Duodenal mucosa (tissue), 2 donors: ENCODE data around the gene SCARF2.
"Not testable (repeated sequence)": the region's sequence is repeated elsewhere in the genome, so short reads cannot be mapped to it uniquely, and the experiment has no call there.

Source experiments
- H3K27ac ChIP-seq: one replicate; pipeline ENCODE4 v1.7.0; 2013; ENCODE audit warnings: low read depth, low read length
- H3K27me3 ChIP-seq, 2 donors: one replicate each; pipeline ENCODE4 v1.7.0; 2013; ENCODE audit warnings: low read length in 2 of 2, control low read depth in 1 of 2; ENCODE audit not compliant: insufficient read depth in 2 of 2, control insufficient read depth in 1 of 2
- H3K36me3 ChIP-seq, 2 donors: one replicate each; pipeline ENCODE4 v1.7.0; 2013; ENCODE audit warnings: low read length in 2 of 2, control low read depth in 1 of 2; ENCODE audit not compliant: insufficient read depth in 2 of 2, control insufficient read depth in 1 of 2
- H3K4me1 ChIP-seq, 2 donors: one replicate each; pipeline ENCODE4 v1.7.0; 2013; ENCODE audit warnings: low read length in 2 of 2, control low read depth in 1 of 2; ENCODE audit not compliant: insufficient read depth in 2 of 2, control insufficient read depth in 1 of 2
- H3K4me3 ChIP-seq, 2 donors: one replicate each; pipeline ENCODE4 v1.7.0; 2013; ENCODE audit warnings: low read length in 2 of 2, low read depth in 1 of 2
- H3K9ac ChIP-seq, 2 donors: one replicate each; pipeline ENCODE4 v1.7.0; 2013; ENCODE audit warnings: low read length in 2 of 2, low read depth in 1 of 2
- H3K9me3 ChIP-seq, 2 donors: one replicate each; pipeline ENCODE4 v1.7.0; 2013; ENCODE audit warnings: low read length in 2 of 2, control low read depth in 1 of 2; ENCODE audit not compliant: control insufficient read depth in 1 of 2

Gene SCARF2

GRCh38 chr22:20414059-20414440, 23.6 kb downstream of the SCARF2 start:
- Histone ChIP-seq H3K9me3 (no peaks in the 10 kb centered on the region), H3K4me1 (peaks cover 0 to 4% of the 10 kb centered on the region in 2 donors), H3K27me3 (no peaks in the 10 kb centered on the region), H3K27ac (no peak overlapping the region), H3K4me3 (no peak overlapping the region), H3K36me3 (no peaks in the 10 kb centered on the region), H3K9ac (no peak overlapping the region)

GRCh38 chr22:20413217-20414058, 24.2 kb downstream of the SCARF2 start:
- H3K9ac ChIP-seq, result no peak overlapping the region
- H3K9me3 ChIP-seq, result no peaks in the 10 kb centered on the region
- no peaks in the 10 kb centered on the region for H3K27me3 ChIP-seq
- no peaks in the 10 kb centered on the region for H3K36me3 ChIP-seq
- peaks cover 0 to 3% of the 10 kb centered on the region in 2 donors for H3K4me1 ChIP-seq
- no peak overlapping the region for H3K4me3 ChIP-seq
- H3K27ac ChIP-seq, result no peak overlapping the region

DNA sequence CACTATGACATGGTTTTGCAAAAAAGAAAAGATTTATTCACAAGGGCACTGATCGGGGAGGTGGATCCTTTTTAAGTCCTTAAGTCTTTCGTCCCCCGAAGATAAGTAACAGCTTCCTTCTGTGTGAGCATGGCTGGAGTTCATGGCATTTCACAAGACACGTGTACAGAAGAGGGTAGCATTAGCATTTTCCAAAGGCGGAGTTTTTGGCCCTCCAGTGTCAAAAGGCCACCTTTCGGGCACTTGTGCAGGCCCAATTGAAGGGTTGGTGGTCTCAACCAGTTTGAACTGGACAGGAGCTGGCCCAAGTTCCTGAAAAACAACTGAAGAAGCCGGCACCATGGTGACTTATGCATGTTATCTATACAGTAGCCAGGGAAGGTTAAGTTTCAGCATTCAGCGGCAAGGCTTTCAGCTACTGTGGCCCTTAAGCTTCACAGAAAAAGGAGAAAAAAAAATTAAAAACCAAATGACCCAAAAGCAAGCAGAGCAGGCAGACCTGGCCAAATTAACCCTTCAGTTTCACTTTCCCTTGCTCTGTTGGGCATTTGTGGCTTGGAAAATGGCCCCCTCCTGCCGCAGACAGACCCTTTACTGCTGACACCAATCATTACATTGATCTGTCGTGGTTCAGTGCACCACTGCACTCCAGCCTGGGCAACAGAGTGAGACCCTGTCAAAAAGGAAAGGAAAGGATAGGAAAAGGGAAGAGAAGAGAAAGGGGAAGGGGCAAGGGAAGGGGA, 25.0 kb downstream of the SCARF2 start:
- no peak overlapping the region for H3K27ac ChIP-seq

GRCh38 chr22:20409385-20409784, 28.2 kb downstream of the SCARF2 start:
- not testable (repeated sequence) for H3K27ac ChIP-seq, H3K27me3 ChIP-seq, H3K4me1 ChIP-seq, H3K4me3 ChIP-seq, H3K9me3 ChIP-seq, H3K9ac ChIP-seq
- peaks cover 0 to 29% of the 10 kb centered on the region in 2 donors for H3K36me3 ChIP-seq

More for the DNA sequence above, 25.0 kb downstream of the SCARF2 start:
- Histone ChIP-seq H3K9me3 (no peaks in the 10 kb centered on the region), H3K4me3 (no peak overlapping the region), H3K27me3 (no peaks in the 10 kb centered on the region), H3K9ac (no peak overlapping the region), H3K4me1 (no peaks in the 10 kb centered on the region), H3K36me3 (peaks cover 0 to 4% of the 10 kb centered on the region in 2 donors)

DNA sequence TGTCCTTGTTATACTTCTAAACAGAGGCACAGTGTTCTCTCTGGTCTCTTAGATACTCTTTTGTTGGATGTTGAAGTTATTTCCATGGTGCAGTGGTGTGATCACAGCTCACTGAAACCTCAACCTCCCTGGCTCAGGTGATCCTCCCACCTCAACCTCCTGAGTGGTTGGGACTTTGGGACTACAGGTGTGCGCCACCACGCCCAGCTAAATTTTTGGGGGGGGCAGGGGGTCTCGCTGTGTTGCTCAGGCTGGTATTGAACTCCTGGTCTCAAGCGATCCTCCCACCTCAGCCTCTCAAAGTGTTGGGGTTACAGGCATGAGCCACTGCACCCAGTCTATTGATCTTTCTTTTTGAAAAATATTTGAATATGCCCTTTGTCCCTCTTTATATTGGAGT, 28.7 kb downstream of the SCARF2 start:
- Histone ChIP-seq H3K9me3 (no peaks in the 10 kb centered on the region), H3K4me3 (no peak overlapping the region), H3K27me3 (no peaks in the 10 kb centered on the region), H3K4me1 (no peaks in the 10 kb centered on the region), H3K36me3 (peaks cover 0 to 29% of the 10 kb centered on the region in 2 donors), H3K9ac (no peak overlapping the region), H3K27ac (no peak overlapping the region)

- H3K36me3 ChIP-seq, result peaks cover 0 to 35% of the 10 kb centered on the region in 2 donors
- H3K4me3 ChIP-seq, result no peak overlapping the region
- H3K9me3 ChIP-seq, result no peaks in the 10 kb centered on the region
- no peak overlapping the region for H3K27ac ChIP-seq
- H3K27me3 ChIP-seq, result no peaks in the 10 kb centered on the region
- no peak overlapping the region for H3K9ac ChIP-seq
- no peaks in the 10 kb centered on the region for H3K4me1 ChIP-seq
Measured at GRCh38 chr22:20407829-20408228, 29.8 kb downstream of the SCARF2 start.

DNA sequence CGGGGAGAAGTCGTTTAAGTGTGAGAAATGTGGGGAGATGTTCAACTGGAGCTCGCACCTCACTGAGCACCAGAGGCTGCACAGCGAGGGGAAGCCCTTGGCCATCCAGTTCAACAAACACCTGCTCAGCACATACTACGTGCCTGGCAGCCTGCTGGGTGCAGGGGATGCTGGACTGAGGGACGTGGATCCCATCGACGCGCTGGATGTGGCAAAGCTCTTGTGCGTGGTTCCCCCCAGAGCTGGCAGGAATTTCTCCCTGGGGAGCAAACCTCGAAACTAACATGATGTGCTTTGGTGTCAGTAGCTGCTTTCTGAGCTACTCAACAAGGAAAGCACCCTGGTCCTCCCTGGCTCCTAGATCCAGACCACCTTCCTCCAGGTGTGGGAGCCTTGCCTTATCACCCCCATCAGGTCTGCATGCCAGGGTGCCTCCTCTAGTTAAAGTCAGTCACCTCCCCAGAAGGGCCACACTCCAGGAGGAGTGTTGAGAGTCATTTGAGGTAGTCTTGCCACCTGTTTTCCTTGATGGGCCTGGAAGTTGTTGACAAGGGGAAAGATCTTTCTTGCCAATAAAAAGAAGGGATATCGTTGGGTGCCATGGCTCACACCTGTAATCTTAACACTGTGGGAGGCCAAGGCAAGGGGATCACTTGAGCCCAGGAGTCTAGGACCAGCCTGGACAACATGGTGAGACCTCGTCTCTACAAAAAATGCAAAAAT, 30.8 kb downstream of the SCARF2 start:
- no peak overlapping the region for H3K4me3 ChIP-seq
- H3K9me3 ChIP-seq, result no peaks in the 10 kb centered on the region
- no peaks in the 10 kb centered on the region for H3K4me1 ChIP-seq
- H3K9ac ChIP-seq, result no peak overlapping the region
- H3K27me3 ChIP-seq, result no peaks in the 10 kb centered on the region
- H3K36me3 ChIP-seq, result peaks cover 0 to 35% of the 10 kb centered on the region in 2 donors
- no peak overlapping the region for H3K27ac ChIP-seq

GRCh38 chr22:20405931-20406685, 31.5 kb downstream of the SCARF2 start:
- peaks cover 3 to 41% of the 10 kb centered on the region in 2 donors for H3K36me3 ChIP-seq
- no peak overlapping the region for H3K4me3 ChIP-seq

DNA sequence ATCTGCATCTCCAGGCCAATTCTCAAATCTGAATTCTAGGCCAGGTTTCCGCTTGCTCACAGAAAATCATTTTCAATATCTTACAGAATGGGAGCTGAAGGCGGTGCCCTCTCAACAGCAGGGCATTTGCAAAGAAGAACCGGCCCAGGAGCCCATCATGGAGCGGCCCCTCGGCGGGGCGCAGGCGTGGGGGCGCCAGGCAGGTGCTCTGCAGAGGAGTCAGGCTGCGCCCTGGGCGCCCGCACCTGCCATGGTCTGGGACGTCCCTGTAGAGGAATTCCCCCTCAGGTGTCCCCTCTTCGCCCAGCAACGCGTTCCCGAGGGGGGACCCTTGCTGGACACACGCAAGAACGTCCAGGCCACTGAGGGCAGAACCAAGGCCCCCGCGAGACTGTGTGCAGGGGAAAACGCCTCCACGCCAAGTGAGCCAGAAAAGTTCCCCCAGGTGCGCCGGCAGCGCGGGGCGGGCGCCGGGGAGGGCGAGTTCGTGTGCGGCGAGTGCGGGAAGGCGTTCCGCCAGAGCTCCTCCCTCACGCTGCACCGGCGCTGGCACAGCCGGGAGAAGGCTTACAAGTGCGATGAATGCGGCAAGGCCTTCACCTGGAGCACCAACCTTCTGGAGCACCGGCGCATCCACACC, 32.2 kb downstream of the SCARF2 start:
- Histone ChIP-seq H3K27ac (no peak overlapping the region), H3K27me3 (no peaks in the 10 kb centered on the region), H3K9me3 (no peaks in the 10 kb centered on the region), H3K9ac (no peak overlapping the region), H3K36me3 (peaks cover 3 to 43% of the 10 kb centered on the region in 2 donors), H3K4me3 (no peak overlapping the region), H3K4me1 (no peaks in the 10 kb centered on the region)

More at GRCh38 chr22:20405931-20406685, 31.5 kb downstream of the SCARF2 start:
- no peaks in the 10 kb centered on the region for H3K27me3 ChIP-seq
- H3K9me3 ChIP-seq, result no peaks in the 10 kb centered on the region
- H3K9ac ChIP-seq, result no peak overlapping the region
- no peaks in the 10 kb centered on the region for H3K4me1 ChIP-seq
- H3K27ac ChIP-seq, result no peak overlapping the region
